Fibroblast of the conjunctiva (primary cell): ENCODE measurements around the gene GGTLC2.
"Not testable (repeated sequence)": the region's sequence is repeated elsewhere in the genome, so short reads cannot be mapped to it uniquely, and the experiment has no call there.

Experiments used
- DNase-seq: peaks from one replicate; pipeline ENCODE4 v3.0.0-alpha.2; 2010; ENCODE audit warnings: low read depth

GGTLC2 gene

GRCh38 chr22:22638313-22638712, 6.1 kb upstream of the GGTLC2 start:
- DNase-seq, result not testable (repeated sequence)

GRCh38 chr22:22642255-22642654, 2.2 kb upstream of the GGTLC2 start:
- DNase-seq, result not testable (repeated sequence)

DNA sequence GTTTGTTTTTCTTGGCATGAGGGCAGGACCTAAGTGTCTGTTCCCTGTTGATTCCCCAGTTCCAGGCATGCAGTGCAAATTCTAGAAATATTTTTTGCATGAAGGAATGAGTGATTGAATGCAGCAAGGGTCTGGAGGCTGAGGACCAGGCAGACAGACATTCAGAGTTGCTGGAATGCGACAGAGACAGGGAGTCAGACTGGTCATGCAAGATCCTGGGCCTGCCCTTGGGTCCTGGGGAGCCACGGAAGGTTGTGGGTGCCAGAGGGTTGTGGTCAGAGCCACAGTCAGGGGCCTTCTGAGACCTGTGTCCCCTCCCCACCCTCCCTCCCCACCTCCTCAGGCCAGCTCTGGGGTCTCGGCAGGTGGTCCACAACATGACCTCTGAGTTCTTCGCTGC, 1.6 kb downstream of the GGTLC2 start:
- DNase-seq, result not testable (repeated sequence)

GRCh38 chr22:22647952-22648351, 3.5 kb downstream of the GGTLC2 start:
- DNase-seq, result not testable (repeated sequence)

DNA sequence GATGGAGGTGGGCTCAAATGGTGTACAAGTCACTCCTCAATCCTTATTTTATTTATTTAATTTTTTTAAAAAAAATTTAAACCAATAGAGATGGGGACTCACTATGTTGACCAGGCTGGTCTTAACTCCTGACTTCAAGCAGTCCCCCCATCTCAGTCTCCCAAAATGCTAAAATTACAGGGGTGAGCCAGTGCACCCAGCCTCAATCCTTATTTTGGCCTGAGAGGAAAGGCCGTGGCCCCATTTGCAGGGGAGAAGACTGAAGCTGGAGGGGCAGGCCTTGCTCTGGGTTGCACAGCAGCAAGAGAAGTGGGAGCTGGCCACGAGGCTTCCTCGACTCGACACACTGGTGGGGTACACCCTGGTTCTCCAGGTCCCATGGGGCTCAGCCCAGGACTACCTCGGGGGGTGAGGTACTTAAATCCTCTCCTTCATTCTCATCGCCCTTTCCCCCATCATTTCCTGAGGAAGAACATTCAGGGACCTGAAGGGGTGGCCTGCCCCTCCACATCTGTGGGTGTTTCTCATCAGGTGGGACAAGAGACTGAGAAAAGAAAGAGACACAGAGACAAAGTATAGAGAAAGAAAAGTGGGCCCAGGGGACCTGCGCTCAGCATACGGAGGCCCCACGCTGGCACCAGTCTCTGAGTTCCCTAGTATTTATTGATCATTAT, 4.6 kb downstream of the GGTLC2 start:
- not testable (repeated sequence) for DNase-seq

- not testable (repeated sequence) for DNase-seq
These were observed 5.3 kb downstream of the GGTLC2 start for GRCh38 chr22:22649761-22650160.

- not testable (repeated sequence) for DNase-seq
These were observed 6.0 kb downstream of the GGTLC2 start for GRCh38 chr22:22650398-22650797.

DNA sequence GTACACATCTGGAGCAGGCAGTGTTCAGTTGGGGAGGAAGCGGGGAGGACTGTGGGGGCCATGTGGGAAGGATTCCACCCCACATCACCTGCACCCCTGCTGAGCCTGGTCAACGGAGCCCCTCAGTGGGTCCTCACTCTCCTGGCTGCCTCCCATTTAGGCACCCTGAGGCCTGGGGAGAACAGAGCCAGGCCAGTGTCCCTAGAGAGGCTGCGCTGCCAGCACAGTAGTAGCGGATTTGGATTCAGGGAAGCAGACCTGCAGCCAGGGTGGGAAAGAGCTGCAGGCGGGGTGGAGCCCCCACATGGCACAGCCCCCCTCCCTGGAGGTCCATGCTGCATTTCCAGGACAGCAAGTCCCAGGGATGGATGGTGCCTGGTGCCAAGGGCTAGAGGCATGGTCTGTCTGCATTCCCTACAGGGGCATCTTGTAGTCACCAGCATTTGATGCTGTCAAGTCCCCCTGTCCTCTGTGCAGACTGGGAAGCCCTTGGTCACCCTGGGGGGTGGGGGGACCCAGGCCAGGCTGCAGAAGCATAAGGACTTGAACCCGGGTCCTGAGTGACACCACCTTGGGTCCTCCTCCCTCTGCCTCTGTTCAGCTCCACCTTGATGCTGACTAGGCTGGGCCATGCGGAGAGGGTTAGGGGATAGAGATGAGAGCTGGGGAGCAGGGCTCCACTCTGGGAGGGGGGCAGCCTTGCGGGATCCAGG, 6.5 kb downstream of the GGTLC2 start:
- DNase-seq, result not testable (repeated sequence)

- not testable (repeated sequence) for DNase-seq
These were observed 7.2 kb downstream of the GGTLC2 start for GRCh38 chr22:22651593-22651992.

DNA sequence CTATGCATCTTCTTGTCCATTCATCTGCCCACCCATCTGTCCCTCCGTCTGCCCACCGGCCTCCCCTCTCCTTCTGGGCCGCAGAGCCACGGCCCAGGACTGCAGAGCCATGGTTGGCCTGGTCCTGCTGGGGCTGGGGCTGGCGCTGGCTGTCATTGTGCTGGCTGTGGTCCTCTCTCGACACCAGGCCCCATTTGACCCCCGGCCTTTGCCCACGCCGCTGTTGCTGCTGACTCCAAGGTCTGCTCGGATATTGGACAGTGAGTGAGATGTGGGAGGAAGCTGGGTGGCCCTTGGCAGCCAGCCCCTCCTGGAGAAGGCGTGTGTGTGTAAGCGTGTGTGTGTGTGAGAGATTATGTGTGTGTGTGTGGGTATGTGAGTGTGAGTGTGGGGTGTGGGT, 7.7 kb downstream of the GGTLC2 start:
- DNase-seq, result not testable (repeated sequence)

DNA sequence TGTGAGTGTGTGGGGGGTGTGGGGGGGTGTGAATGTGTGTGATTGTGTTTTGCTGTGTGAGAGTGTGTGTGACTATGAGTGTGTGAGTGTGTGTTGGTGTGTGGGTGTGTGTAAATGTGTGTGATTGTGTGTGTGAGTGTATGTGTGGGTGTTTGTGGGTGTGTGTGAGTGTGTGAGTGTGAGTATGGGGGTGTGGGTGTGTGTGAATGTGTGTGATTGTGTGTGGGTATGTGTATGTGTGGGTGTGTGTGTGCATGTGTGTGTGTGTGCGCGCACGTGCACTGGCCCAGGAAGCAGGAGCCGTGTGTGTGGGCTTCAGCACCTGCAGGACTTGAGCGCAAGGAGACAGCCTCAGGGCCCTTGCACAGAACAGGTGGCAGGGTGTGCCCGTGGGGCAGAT, 8.2 kb downstream of the GGTLC2 start:
- DNase-seq, result not testable (repeated sequence)

DNA sequence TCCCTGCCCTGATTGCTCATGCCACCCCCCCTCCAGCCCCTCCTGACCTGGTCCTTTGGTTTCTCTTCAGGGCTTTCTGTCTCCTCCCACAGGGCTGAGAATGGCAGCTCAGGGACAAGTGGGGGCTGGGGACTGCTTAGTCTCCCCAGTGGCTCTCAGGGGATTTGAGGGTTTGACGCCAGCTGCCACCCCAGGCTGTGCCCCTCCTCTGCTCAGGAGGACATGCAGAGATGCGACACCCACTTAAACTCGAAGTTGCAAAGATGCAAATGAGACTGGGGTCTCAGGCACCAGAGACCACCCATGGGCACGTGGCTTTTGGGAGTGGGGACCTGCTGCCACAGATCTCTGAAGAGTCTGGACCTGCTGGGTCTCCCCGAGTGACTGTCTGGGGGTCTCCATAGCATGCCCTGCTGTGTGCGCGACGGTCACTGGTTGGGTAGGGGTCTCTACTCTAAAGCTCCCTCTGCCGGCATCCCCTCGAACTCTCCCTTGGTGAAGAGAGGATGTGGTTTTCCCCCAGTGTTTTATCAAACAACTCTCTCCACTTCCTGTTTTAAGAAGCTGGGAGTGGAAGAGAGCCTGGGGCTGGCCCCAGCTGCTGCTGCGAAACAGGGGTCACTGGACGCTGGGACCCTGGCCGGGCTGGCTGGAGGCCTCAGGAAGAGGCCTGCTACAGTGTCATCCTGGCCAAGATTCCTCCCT, 9.4 kb downstream of the GGTLC2 start:
- DNase-seq, result not testable (repeated sequence)

DNA sequence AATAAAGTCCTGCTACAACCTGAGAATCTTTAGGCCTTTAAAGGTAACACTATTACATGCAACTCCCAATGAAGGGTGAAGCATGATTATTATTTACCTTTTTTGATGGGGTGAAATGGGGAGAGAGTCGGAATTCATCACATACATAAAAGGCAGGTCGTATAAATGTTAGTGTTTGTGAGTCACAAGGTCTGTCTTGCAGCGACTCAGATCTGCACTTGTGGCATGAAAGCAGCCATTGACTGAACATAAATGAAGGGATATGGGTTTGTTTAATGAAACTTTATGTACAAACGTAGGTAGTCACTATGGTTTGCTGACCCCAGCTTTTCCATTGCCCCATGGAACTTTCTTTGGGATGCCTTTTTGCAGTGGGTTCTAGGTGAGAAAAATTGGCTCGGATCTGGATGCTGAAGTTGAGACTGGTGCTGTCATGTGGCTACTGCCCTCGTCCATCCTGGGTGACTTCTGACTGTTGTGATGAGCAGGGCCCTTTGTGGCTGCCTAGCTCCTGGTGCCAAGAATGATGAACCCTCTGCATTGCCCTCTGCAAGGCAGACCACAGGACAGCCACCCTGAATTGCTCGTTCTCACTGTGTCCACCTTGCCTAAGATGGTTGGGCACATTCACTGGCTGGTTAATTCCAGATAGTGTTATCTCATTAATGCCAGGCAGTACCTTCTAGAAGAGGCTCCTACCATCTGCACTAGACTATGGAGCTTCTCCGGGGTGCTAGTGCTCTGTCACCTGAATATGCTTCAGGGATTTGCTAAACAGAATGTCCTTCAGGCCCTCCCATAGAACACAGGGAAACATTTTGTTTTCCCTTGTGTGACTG, 11.3 kb downstream of the GGTLC2 start:
- DNase-seq, result no peak

- DNase-seq, result no peak
These were observed 13.3 kb downstream of the GGTLC2 start for GRCh38 chr22:22657712-22658111.

- DNase-seq, result no peak
These were observed 16.9 kb downstream of the GGTLC2 start for GRCh38 chr22:22661275-22661674.

GRCh38 chr22:22662095-22662494, 17.7 kb downstream of the GGTLC2 start:
- DNase-seq, result no peak

DNA sequence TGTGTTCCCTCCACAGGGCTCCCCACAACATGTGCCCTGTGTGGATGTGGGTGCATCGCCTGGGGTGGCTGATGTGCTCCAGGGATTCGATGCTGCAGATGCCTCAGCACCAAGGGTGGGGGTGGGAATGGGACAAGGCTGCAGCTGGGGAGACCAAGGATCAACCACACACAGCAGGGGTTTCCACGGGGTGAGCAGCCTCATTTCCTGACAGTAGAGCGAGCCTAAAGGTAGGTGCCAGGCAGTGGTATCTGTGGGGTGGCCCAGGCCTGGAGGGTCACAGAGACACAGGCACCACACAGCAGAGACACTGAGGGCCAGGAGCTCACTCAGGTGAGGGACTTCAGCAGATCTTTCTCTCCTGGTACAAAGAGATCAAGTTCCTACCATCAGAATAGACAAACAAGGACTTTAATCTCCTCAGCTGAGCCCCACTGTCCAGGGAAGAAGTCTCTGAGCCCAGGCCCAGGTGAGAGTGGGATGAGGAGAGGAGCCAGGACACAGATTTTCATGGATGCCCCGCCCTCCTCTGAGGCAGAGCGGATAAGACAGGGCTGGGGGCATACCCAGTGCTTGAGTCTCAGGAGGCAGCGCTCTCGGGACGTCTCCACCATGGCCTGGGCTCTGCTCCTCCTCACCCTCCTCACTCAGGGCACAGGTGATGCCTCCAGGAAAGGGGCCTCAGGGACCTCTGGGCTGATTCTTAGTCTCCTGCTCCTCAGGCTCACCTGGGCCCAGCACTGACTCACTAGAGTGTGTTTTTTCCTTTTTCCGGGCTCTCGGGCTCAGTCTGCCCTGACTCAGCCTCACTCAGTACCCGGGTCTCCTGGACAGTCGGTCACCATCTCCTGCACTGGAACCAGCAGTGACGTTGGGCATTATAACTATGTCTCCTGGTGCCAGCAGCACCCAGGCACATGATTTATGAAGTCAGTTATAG, 19.7 kb downstream of the GGTLC2 start:
- DNase-seq, result no peak

- DNase-seq, result no peak
These were observed 22.1 kb downstream of the GGTLC2 start for GRCh38 chr22:22666307-22667091.

GRCh38 chr22:22667966-22668880, 23.8 kb downstream of the GGTLC2 start:
- no peak for DNase-seq
